Mononuclear cell (primary cell): Measurements from ENCODE around the gene PLA2G4A. TPM values are rescaled to one million over a fixed set of nuclear protein-coding genes. Genes with fewer than 3 reads are reported as not detected.

ENCODE experiments used
- H3K27me3 ChIP-seq: 2 replicates; pipeline ENCODE4 v1.6.0; 2011; ENCODE audit warnings: low read length, control low read depth; ENCODE audit not compliant: insufficient read depth
- H3K4me1 ChIP-seq: 2 replicates; pipeline ENCODE4 v1.5.1; 2011; ENCODE audit warnings: mild to moderate bottlenecking, low read length, control low read depth; ENCODE audit not compliant: insufficient read depth
- H3K4me3 ChIP-seq: 2 replicates; pipeline ENCODE4 v1.5.1; 2011; ENCODE audit warnings: mild to moderate bottlenecking, low read length, moderate library complexity
- H3K9me3 ChIP-seq: 2 replicates; pipeline ENCODE4 v1.5.1; 2011; ENCODE audit warnings: low read depth, mild to moderate bottlenecking, control low read depth, low read length
- total RNA-seq: library from RNA; depleted of rRNA; stranded (reverse); fragments of >200 nt; gene quantifications from one replicate; pipeline ENCODE4 v1.2.3, GENCODE V29; 2012

The PLA2G4A gene
- total RNA-seq, 1 donor, result 2.2 TPM

- peaks cover 39% of the 10 kb centered on the region for H3K4me1 ChIP-seq
- H3K4me3 ChIP-seq, result no peak overlapping the region
- H3K27me3 ChIP-seq, result no peaks in the 10 kb centered on the region
Observed at GRCh38 chr1:186843931-186844330, 15.2 kb downstream of the PLA2G4A start.

GRCh38 chr1:186845576-186846210 lies 16.9 kb downstream of the PLA2G4A start:
- Histone ChIP-seq H3K27me3 (no peaks in the 10 kb centered on the region), H3K4me3 (no peak overlapping the region), H3K9me3 (no peaks in the 10 kb centered on the region), H3K4me1 (peaks cover 29% of the 10 kb centered on the region)

More at GRCh38 chr1:186843931-186844330, 15.2 kb downstream of the PLA2G4A start:
- H3K9me3 ChIP-seq, result no peaks in the 10 kb centered on the region

DNA sequence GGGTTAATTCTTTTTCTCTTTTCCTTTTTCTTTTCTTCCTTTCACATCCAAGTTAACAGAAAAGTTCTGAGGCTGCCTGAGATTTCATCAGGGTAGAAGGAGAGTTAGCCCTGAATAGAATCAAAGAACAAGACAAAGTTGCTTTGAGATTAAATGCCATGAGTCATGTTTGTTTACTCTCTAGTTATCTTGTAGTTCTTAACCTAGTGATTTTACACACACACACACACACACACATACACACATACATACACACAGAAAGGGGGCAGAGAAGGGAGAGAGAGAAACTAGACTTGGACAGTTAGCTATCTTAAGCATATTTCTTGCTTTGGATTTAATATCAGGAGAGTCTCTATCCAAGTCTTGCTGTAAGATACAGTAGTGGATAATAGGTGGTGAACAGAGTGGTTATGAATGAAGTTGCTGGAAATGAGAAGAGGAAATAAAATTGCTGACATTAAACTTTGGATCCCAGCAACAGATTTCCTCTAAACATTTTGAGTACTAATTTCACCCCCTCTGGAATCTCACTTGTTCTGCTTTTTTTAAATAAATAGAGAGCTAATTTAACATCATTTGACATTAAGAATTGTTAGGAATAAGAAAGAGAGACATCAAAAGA lies 19.9 kb downstream of the PLA2G4A start:
- Histone ChIP-seq H3K4me1 (peaks cover 29% of the 10 kb centered on the region), H3K4me3 (no peak overlapping the region), H3K27me3 (no peaks in the 10 kb centered on the region), H3K9me3 (no peaks in the 10 kb centered on the region)

DNA sequence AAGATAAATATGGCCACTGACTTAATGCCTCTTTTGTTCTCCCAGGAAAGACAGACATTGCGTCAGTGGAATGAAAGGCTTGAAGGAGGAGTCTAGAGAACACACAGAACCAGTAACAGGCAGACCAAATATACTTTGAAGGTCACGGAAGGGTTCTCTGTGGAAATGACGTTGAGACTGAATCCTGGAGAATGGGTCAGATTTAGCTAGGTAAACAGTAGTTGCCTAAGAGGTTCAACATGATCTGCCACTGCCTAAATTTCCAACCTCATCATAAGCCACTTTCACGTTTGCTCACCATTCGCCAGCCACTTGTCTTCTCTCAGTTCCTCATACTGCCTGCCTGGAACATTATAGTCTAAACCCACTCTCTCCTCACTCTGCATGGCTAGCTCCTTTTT lies 20.5 kb downstream of the PLA2G4A start:
- Histone ChIP-seq H3K27me3 (no peaks in the 10 kb centered on the region), H3K9me3 (no peaks in the 10 kb centered on the region), H3K4me1 (peaks cover 29% of the 10 kb centered on the region), H3K4me3 (no peak overlapping the region)

DNA sequence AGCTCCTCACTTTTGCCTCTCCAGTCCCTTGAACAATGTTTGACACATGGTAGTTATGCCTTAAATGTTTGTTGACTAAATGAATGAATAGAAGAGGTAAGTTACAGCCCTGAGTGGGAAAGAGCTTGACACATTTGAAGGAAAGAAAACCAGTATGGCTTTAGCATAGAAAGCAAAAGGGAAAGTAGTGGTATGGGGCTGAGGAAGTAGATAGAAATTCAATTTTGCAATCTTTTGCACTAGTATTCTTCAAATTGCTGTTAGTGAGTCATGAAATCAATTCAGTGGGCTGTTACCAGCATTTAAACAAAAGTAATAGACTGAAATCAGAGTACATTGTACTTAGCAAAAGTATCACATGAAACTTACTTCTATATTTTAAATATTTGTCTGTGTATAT lies 21.1 kb downstream of the PLA2G4A start:
- no peak overlapping the region for H3K4me3 ChIP-seq
- H3K4me1 ChIP-seq, result peaks cover 29% of the 10 kb centered on the region
- no peaks in the 10 kb centered on the region for H3K27me3 ChIP-seq
- no peaks in the 10 kb centered on the region for H3K9me3 ChIP-seq

DNA sequence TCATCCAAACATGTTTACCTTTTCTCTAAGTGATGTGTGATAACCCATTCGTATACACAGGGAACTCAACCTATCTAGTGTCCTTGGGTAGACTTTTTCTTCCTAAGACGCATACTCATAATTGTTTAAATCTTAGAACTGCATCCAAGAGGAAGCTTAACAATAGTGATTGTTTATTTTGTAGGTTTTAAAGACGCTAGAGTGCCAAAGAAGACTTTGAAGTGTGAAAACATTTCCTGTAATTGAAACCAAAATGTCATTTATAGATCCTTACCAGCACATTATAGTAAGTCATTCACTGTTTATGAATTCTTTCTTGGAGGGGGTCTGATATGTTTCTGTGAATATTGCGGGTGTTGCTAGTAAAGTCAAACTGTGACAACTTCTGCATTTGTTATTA lies 25.4 kb downstream of the PLA2G4A start:
- peaks cover 3% of the 10 kb centered on the region for H3K4me1 ChIP-seq
- no peaks in the 10 kb centered on the region for H3K27me3 ChIP-seq
- no peak overlapping the region for H3K4me3 ChIP-seq
- no peaks in the 10 kb centered on the region for H3K9me3 ChIP-seq

GRCh38 chr1:186858923-186859322 lies 30.2 kb downstream of the PLA2G4A start:
- no peaks in the 10 kb centered on the region for H3K4me1 ChIP-seq
- no peaks in the 10 kb centered on the region for H3K27me3 ChIP-seq
- H3K9me3 ChIP-seq, result no peaks in the 10 kb centered on the region
- H3K4me3 ChIP-seq, result no peak overlapping the region

- no peaks in the 10 kb centered on the region for H3K4me1 ChIP-seq
- no peak overlapping the region for H3K4me3 ChIP-seq
- no peaks in the 10 kb centered on the region for H3K27me3 ChIP-seq
- no peaks in the 10 kb centered on the region for H3K9me3 ChIP-seq
Observed at GRCh38 chr1:186859995-186860394, 31.2 kb downstream of the PLA2G4A start.

- Histone ChIP-seq H3K9me3 (no peaks in the 10 kb centered on the region), H3K4me1 (no peaks in the 10 kb centered on the region), H3K27me3 (no peaks in the 10 kb centered on the region), H3K4me3 (no peak overlapping the region)
Observed at GRCh38 chr1:186864296-186864695, 35.5 kb downstream of the PLA2G4A start.

- Histone ChIP-seq H3K27me3 (no peaks in the 10 kb centered on the region), H3K9me3 (no peaks in the 10 kb centered on the region)
Observed at GRCh38 chr1:186865253-186865652, 36.5 kb downstream of the PLA2G4A start.

GRCh38 chr1:186865857-186866256 lies 37.1 kb downstream of the PLA2G4A start:
- H3K4me1 ChIP-seq, result no peaks in the 10 kb centered on the region
- H3K27me3 ChIP-seq, result no peaks in the 10 kb centered on the region
- H3K4me3 ChIP-seq, result no peak overlapping the region
- H3K9me3 ChIP-seq, result no peaks in the 10 kb centered on the region

More at GRCh38 chr1:186865253-186865652, 36.5 kb downstream of the PLA2G4A start:
- Histone ChIP-seq H3K4me1 (no peaks in the 10 kb centered on the region), H3K4me3 (no peak overlapping the region)

- Histone ChIP-seq H3K4me1 (no peaks in the 10 kb centered on the region), H3K27me3 (no peaks in the 10 kb centered on the region), H3K4me3 (no peak overlapping the region), H3K9me3 (no peaks in the 10 kb centered on the region)
Observed at GRCh38 chr1:186869526-186870228, 40.9 kb downstream of the PLA2G4A start.

- H3K9me3 ChIP-seq, result no peaks in the 10 kb centered on the region
- no peaks in the 10 kb centered on the region for H3K27me3 ChIP-seq
- H3K4me1 ChIP-seq, result no peaks in the 10 kb centered on the region
- H3K4me3 ChIP-seq, result no peak overlapping the region
Observed at GRCh38 chr1:186871784-186872183, 43.0 kb downstream of the PLA2G4A start.

DNA sequence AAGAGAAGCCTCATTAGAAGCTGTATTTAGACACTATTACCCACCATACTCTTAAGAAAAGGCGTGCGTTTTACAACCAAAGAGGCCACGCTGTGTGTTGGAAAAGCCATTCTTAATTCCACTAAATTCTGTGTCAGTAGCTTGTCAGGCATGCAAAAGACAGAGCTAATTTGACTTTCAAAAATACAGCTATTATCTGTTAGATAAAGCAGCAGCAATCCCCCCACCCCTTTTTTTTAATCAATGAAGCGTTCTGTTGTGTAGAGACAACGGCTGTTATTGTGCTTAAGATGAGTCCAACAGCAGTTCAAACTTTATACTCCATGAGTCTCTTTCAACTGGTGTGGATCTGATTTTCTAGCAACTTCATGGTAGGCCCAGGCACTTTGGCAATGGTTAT lies 43.5 kb downstream of the PLA2G4A start:
- Histone ChIP-seq H3K4me3 (no peak overlapping the region), H3K4me1 (no peaks in the 10 kb centered on the region), H3K27me3 (no peaks in the 10 kb centered on the region), H3K9me3 (no peaks in the 10 kb centered on the region)

DNA sequence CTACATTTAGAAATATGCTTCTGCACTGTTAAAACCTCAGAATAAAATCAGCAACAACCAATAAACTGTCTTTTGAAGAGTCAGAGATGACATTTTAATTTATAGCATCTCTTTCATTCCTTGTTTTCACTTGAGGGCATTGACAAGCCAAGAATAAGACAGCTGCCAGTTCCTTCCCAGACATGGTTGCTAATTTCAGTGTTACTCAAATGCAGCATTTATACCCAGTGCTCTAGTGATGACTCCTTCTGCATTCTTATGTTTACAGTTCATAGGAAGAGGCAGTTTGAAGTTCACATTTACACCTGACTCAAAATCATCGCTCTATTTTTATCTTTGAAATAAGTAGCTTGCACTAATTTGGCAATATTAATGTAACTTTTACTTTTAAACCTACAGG lies 44.9 kb downstream of the PLA2G4A start:
- no peaks in the 10 kb centered on the region for H3K27me3 ChIP-seq
- no peaks in the 10 kb centered on the region for H3K9me3 ChIP-seq
- H3K4me1 ChIP-seq, result no peaks in the 10 kb centered on the region
- H3K4me3 ChIP-seq, result no peak overlapping the region
